WTC11 (cell line): Measurements from ENCODE around the gene TBC1D3I.
"Not testable (repeated sequence)": the region's sequence is repeated elsewhere in the genome, so short reads cannot be mapped to it uniquely, and the experiment has no call there.

Experiments used
- ATF2 ChIP-seq: sonication (generic); formaldehyde crosslinking; IDR thresholded peaks from 2 replicates; pipeline ENCODE4 v1.8.1; 2022; ENCODE audit warnings: low read depth, missing genetic modification reagents, borderline replicate concordance
- ESRRA ChIP-seq: sonication (generic); formaldehyde crosslinking; IDR thresholded peaks from 2 replicates; pipeline ENCODE4 v1.8.1; 2022; ENCODE audit warnings: mild to moderate bottlenecking, missing genetic modification reagents, borderline replicate concordance
- FOXJ3 ChIP-seq: sonication (generic); formaldehyde crosslinking; IDR thresholded peaks from 2 replicates; pipeline ENCODE4 v1.9.0; 2021; ENCODE audit warnings: missing genetic modification reagents, mild to moderate bottlenecking, borderline replicate concordance
- KAT7 ChIP-seq: sonication (generic); formaldehyde crosslinking; IDR thresholded peaks from 2 replicates; pipeline ENCODE4 v1.8.1; 2023; ENCODE audit warnings: missing genetic modification reagents, mild to moderate bottlenecking, borderline replicate concordance
- NFYB ChIP-seq: sonication (generic); formaldehyde crosslinking; conservative IDR thresholded peaks from 2 replicates; pipeline ENCODE4 v1.8.0; 2022; ENCODE audit warnings: low read depth, missing genetic modification reagents
- SP1 ChIP-seq: sonication (generic); formaldehyde crosslinking; conservative IDR thresholded peaks from 2 replicates; pipeline ENCODE4 v1.8.1; 2022; ENCODE audit warnings: missing genetic modification reagents
- ZNF121 ChIP-seq: sonication (generic); formaldehyde crosslinking; IDR thresholded peaks from 2 replicates; pipeline ENCODE4 v1.8.0; 2023; ENCODE audit warnings: missing genetic modification reagents
- ZNF423 ChIP-seq: fragments of 250-450 bp; sonication (Bioruptor Pico); IDR thresholded peaks from 2 replicates; pipeline ENCODE4 v2.1.2; 2022; ENCODE audit warnings: mild to moderate bottlenecking, moderate library complexity
- ZSCAN18 ChIP-seq: fragments of 250-450 bp; sonication (Bioruptor Pico); IDR thresholded peaks from 2 replicates; pipeline ENCODE4 v2.1.2; 2022; ENCODE audit warnings: mild to moderate bottlenecking, moderate library complexity
- TF ChIP-seq, protein P1 (sequence below): fragments of 200-600 bp; IDR thresholded peaks from 2 replicates; pipeline ENCODE4 v1.8.0; 2022; ENCODE audit warnings: antibody characterized with exemption
- TF ChIP-seq, protein P2 (sequence below): sonication (generic); formaldehyde crosslinking; IDR thresholded peaks from 2 replicates; pipeline ENCODE4 v1.8.0; 2022; ENCODE audit warnings: missing genetic modification reagents
- TF ChIP-seq, protein P3 (sequence below): sonication (generic); formaldehyde crosslinking; IDR thresholded peaks from 2 replicates; pipeline ENCODE4 v1.8.1; 2023; ENCODE audit warnings: mild to moderate bottlenecking, missing genetic modification reagents, borderline replicate concordance
- TF ChIP-seq, protein P4 (sequence below): sonication (generic); formaldehyde crosslinking; IDR thresholded peaks from 2 replicates; pipeline ENCODE4 v1.8.0; 2023; ENCODE audit warnings: missing genetic modification reagents
- TF ChIP-seq, protein P5 (sequence below): sonication (generic); formaldehyde crosslinking; conservative IDR thresholded peaks from 2 replicates; pipeline ENCODE4 v1.8.1; 2022; ENCODE audit warnings: mild to moderate bottlenecking, missing genetic modification reagents

- TF ChIP-seq, protein P1, sequence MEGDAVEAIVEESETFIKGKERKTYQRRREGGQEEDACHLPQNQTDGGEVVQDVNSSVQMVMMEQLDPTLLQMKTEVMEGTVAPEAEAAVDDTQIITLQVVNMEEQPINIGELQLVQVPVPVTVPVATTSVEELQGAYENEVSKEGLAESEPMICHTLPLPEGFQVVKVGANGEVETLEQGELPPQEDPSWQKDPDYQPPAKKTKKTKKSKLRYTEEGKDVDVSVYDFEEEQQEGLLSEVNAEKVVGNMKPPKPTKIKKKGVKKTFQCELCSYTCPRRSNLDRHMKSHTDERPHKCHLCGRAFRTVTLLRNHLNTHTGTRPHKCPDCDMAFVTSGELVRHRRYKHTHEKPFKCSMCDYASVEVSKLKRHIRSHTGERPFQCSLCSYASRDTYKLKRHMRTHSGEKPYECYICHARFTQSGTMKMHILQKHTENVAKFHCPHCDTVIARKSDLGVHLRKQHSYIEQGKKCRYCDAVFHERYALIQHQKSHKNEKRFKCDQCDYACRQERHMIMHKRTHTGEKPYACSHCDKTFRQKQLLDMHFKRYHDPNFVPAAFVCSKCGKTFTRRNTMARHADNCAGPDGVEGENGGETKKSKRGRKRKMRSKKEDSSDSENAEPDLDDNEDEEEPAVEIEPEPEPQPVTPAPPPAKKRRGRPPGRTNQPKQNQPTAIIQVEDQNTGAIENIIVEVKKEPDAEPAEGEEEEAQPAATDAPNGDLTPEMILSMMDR = not testable (repeated sequence)
- TF ChIP-seq SP1 (CRISPR knock-in tag); ZNF121; FOXJ3 (CRISPR knock-in tag); ZSCAN18 (CRISPR knock-in tag); ZNF423 (CRISPR knock-in tag); ESRRA (CRISPR knock-in tag); KAT7 (CRISPR knock-in tag); ATF2 (CRISPR knock-in tag); NFYB (CRISPR knock-in tag): not testable (repeated sequence)
- TF ChIP-seq, protein P2, sequence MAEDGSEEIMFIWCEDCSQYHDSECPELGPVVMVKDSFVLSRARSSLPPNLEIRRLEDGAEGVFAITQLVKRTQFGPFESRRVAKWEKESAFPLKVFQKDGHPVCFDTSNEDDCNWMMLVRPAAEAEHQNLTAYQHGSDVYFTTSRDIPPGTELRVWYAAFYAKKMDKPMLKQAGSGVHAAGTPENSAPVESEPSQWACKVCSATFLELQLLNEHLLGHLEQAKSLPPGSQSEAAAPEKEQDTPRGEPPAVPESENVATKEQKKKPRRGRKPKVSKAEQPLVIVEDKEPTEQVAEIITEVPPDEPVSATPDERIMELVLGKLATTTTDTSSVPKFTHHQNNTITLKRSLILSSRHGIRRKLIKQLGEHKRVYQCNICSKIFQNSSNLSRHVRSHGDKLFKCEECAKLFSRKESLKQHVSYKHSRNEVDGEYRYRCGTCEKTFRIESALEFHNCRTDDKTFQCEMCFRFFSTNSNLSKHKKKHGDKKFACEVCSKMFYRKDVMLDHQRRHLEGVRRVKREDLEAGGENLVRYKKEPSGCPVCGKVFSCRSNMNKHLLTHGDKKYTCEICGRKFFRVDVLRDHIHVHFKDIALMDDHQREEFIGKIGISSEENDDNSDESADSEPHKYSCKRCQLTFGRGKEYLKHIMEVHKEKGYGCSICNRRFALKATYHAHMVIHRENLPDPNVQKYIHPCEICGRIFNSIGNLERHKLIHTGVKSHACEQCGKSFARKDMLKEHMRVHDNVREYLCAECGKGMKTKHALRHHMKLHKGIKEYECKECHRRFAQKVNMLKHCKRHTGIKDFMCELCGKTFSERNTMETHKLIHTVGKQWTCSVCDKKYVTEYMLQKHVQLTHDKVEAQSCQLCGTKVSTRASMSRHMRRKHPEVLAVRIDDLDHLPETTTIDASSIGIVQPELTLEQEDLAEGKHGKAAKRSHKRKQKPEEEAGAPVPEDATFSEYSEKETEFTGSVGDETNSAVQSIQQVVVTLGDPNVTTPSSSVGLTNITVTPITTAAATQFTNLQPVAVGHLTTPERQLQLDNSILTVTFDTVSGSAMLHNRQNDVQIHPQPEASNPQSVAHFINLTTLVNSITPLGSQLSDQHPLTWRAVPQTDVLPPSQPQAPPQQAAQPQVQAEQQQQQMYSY (CRISPR knock-in tag) = not testable (repeated sequence)
- TF ChIP-seq, protein P3, sequence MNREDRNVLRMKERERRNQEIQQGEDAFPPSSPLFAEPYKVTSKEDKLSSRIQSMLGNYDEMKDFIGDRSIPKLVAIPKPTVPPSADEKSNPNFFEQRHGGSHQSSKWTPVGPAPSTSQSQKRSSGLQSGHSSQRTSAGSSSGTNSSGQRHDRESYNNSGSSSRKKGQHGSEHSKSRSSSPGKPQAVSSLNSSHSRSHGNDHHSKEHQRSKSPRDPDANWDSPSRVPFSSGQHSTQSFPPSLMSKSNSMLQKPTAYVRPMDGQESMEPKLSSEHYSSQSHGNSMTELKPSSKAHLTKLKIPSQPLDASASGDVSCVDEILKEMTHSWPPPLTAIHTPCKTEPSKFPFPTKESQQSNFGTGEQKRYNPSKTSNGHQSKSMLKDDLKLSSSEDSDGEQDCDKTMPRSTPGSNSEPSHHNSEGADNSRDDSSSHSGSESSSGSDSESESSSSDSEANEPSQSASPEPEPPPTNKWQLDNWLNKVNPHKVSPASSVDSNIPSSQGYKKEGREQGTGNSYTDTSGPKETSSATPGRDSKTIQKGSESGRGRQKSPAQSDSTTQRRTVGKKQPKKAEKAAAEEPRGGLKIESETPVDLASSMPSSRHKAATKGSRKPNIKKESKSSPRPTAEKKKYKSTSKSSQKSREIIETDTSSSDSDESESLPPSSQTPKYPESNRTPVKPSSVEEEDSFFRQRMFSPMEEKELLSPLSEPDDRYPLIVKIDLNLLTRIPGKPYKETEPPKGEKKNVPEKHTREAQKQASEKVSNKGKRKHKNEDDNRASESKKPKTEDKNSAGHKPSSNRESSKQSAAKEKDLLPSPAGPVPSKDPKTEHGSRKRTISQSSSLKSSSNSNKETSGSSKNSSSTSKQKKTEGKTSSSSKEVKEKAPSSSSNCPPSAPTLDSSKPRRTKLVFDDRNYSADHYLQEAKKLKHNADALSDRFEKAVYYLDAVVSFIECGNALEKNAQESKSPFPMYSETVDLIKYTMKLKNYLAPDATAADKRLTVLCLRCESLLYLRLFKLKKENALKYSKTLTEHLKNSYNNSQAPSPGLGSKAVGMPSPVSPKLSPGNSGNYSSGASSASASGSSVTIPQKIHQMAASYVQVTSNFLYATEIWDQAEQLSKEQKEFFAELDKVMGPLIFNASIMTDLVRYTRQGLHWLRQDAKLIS (CRISPR knock-in tag) = not testable (repeated sequence)
- TF ChIP-seq, protein P4, sequence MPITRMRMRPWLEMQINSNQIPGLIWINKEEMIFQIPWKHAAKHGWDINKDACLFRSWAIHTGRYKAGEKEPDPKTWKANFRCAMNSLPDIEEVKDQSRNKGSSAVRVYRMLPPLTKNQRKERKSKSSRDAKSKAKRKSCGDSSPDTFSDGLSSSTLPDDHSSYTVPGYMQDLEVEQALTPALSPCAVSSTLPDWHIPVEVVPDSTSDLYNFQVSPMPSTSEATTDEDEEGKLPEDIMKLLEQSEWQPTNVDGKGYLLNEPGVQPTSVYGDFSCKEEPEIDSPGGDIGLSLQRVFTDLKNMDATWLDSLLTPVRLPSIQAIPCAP (CRISPR knock-in tag) = not testable (repeated sequence)
- TF ChIP-seq, protein P5, sequence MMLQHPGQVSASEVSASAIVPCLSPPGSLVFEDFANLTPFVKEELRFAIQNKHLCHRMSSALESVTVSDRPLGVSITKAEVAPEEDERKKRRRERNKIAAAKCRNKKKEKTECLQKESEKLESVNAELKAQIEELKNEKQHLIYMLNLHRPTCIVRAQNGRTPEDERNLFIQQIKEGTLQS (CRISPR knock-in tag) = not testable (repeated sequence)
Measured at GRCh38 chr17:36206486-36206821, 57.9 kb downstream of the TBC1D3I start.
